Astrocyte (in vitro differentiated cells and primary cell): ENCODE results near the gene MPRIP. TPM values are rescaled to one million over a fixed set of nuclear protein-coding genes. Genes with fewer than 3 reads are reported as not detected.

Experiments used
- DNase-seq: peaks from one replicate; pipeline ENCODE4 v3.0.0-alpha.2; 2010; ENCODE audit warnings: low read depth
- FAIRE-seq: peaks from 2 replicates; lab custom pipeline; 2011; peaks lifted over from hg19 to GRCh38; lab: Jason Lieb, UNC
- H2AFZ ChIP-seq: 2 replicates; pipeline ENCODE4 v1.6.0; 2012; ENCODE audit warnings: low read depth, low read length, inconsistent platforms
- H3K27ac ChIP-seq: 2 replicates; pipeline ENCODE4 v1.5.1; 2011; ENCODE audit warnings: low read depth, low read length, inconsistent platforms
- H3K27me3 ChIP-seq: 2 replicates; pipeline ENCODE4 v1.6.0; 2011; ENCODE audit warnings: low read length, inconsistent platforms; ENCODE audit not compliant: insufficient read depth
- H3K36me3 ChIP-seq: 2 replicates; pipeline ENCODE4 v1.5.1; 2011; ENCODE audit warnings: low read length, inconsistent platforms; ENCODE audit not compliant: insufficient read depth
- H3K4me1 ChIP-seq: 2 replicates; pipeline ENCODE4 v1.5.1; 2011; ENCODE audit warnings: low read length, inconsistent platforms; ENCODE audit not compliant: insufficient read depth
- H3K4me2 ChIP-seq: 2 replicates; pipeline ENCODE4 v1.6.0; 2012; ENCODE audit warnings: low read length, inconsistent platforms
- H3K4me3 ChIP-seq: 2 replicates; pipeline ENCODE4 v1.5.1; 2011; ENCODE audit warnings: low read depth, mild to moderate bottlenecking, low read length, inconsistent platforms; ENCODE audit not compliant: insufficient read depth
- H3K79me2 ChIP-seq: 2 replicates; pipeline ENCODE4 v1.6.0; 2012; ENCODE audit warnings: mild to moderate bottlenecking, low read length, inconsistent platforms; ENCODE audit not compliant: insufficient read depth
- H3K9ac ChIP-seq: 2 replicates; pipeline ENCODE4 v1.6.0; 2012; ENCODE audit warnings: mild to moderate bottlenecking, low read length, inconsistent platforms
- H3K9me3 ChIP-seq: 2 replicates; pipeline ENCODE4 v1.5.1; 2012; ENCODE audit warnings: low read depth, mild to moderate bottlenecking, low read length, inconsistent platforms; ENCODE audit not compliant: insufficient read depth
- H4K20me1 ChIP-seq: 2 replicates; pipeline ENCODE4 v1.6.0; 2012; ENCODE audit warnings: low read length, inconsistent platforms; ENCODE audit not compliant: insufficient read depth
- H3K27ac Mint-ChIP-seq: one replicate; pipeline ENCODE4 v1.8.0; 2021; ENCODE audit warnings: mild to moderate bottlenecking, mixed read lengths; ENCODE audit not compliant: unreplicated experiment
- H3K27me3 Mint-ChIP-seq: one replicate; pipeline ENCODE4 v1.8.0; 2021; ENCODE audit warnings: low read depth, mixed read lengths; ENCODE audit not compliant: unreplicated experiment
- H3K36me3 Mint-ChIP-seq: one replicate; pipeline ENCODE4 v1.8.0; 2021; ENCODE audit warnings: low read depth, mixed read lengths; ENCODE audit not compliant: unreplicated experiment
- H3K4me1 Mint-ChIP-seq: one replicate; pipeline ENCODE4 v1.8.0; 2021; ENCODE audit warnings: low read depth, mixed read lengths; ENCODE audit not compliant: unreplicated experiment
- H3K4me3 Mint-ChIP-seq: one replicate; pipeline ENCODE4 v1.8.0; 2021; ENCODE audit warnings: mild to moderate bottlenecking, moderate library complexity, mixed read lengths; ENCODE audit not compliant: unreplicated experiment
- H3K9me3 Mint-ChIP-seq: one replicate; pipeline ENCODE4 v1.8.0; 2021; ENCODE audit warnings: mild to moderate bottlenecking, mixed read lengths; ENCODE audit not compliant: unreplicated experiment
- CTCF ChIP-seq: IDR thresholded peaks from 2 replicates; pipeline ENCODE4 v1.5.1; 2011; ENCODE audit warnings: low read depth, mild to moderate bottlenecking, inconsistent platforms, low read length, moderate library complexity; ENCODE audit not compliant: insufficient read depth
- EZH2 ChIP-seq: IDR thresholded peaks from 2 replicates; pipeline ENCODE4 v1.6.1; 2012; ENCODE audit warnings: mild to moderate bottlenecking, low read length, inconsistent platforms; ENCODE audit not compliant: insufficient read depth
- total RNA-seq: library from RNA; stranded (reverse); gene quantifications from 2 replicates; pipeline ENCODE4 v1.2.1, GENCODE V29; 2021

The MPRIP gene
- total RNA-seq, 1 donor from 2014 or later = 176 TPM

GRCh38 chr17:17053446-17054379, 11.5 kb downstream of the MPRIP start:
- Mint-ChIP-seq H3K27ac (no peak overlapping the region), H3K9me3 (no peaks in the 10 kb centered on the region), H3K36me3 (peaks cover 12% of the 10 kb centered on the region), H3K4me3 (no peak overlapping the region), H3K27me3 (no peaks in the 10 kb centered on the region), H3K4me1 (peaks cover 18% of the 10 kb centered on the region)
- Histone ChIP-seq H3K79me2 (peaks cover 98% of the 10 kb centered on the region), H3K9ac (no peak overlapping the region), H3K27me3 (no peaks in the 10 kb centered on the region), H4K20me1 (peaks cover 97% of the 10 kb centered on the region), H2AFZ (no peak overlapping the region), H3K4me1 (peaks cover 4% of the 10 kb centered on the region), H3K9me3 (no peaks in the 10 kb centered on the region), H3K36me3 (peaks cover 3% of the 10 kb centered on the region), H3K4me3 (no peak overlapping the region), H3K4me2 (no peak overlapping the region), H3K27ac (no peak overlapping the region)
- TF ChIP-seq CTCF (no peak), EZH2 (no peak)
- DNase-seq = no peak
- FAIRE-seq = no peak

DNA sequence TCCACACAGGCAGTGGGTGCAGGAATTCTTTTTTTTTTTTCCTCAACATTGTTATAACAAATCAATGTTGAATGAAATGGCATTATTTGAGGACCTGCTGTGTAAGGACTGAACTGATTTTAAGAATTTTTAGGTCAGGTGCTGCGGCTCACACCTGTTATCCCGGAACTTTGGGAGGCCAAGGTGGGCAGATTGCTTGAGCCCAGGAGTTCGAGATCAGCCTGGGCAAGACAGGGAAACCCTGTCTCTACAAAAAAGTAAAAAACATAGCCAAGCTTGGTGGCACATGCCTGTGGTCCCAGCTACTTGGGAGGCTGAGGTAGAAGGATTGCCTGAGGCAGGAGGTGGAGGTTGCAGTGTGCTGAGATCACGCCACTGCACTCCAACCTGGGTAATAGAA, 12.4 kb downstream of the MPRIP start:
- Mint-ChIP-seq H3K36me3 (peaks cover 10% of the 10 kb centered on the region), H3K4me3 (no peak overlapping the region), H3K9me3 (no peaks in the 10 kb centered on the region), H3K4me1 (peaks cover 18% of the 10 kb centered on the region), H3K27ac (no peak overlapping the region), H3K27me3 (no peaks in the 10 kb centered on the region)
- FAIRE-seq = no peak
- H3K4me3 ChIP-seq = no peak overlapping the region
- H3K4me2 ChIP-seq = no peak overlapping the region
- no peaks in the 10 kb centered on the region for H3K27me3 ChIP-seq
- peaks cover 97% of the 10 kb centered on the region for H4K20me1 ChIP-seq
- TF ChIP-seq EZH2 (no peak), CTCF (no peak)
- H3K36me3 ChIP-seq = peaks cover 3% of the 10 kb centered on the region
- no peak overlapping the region for H3K27ac ChIP-seq
- H3K79me2 ChIP-seq = peaks cover 98% of the 10 kb centered on the region
- H3K9me3 ChIP-seq = no peaks in the 10 kb centered on the region
- no peak overlapping the region for H2AFZ ChIP-seq
- no peak for DNase-seq
- H3K4me1 ChIP-seq = peaks cover 4% of the 10 kb centered on the region
- no peak overlapping the region for H3K9ac ChIP-seq
